ENCODE data around the gene CUX1.

CUX1 gene

GRCh38 chr7:102075553-102076135, 258.2 kb downstream of the CUX1 start:
- DNase-seq (ENCODE audit: low read depth), result no peak

DNA sequence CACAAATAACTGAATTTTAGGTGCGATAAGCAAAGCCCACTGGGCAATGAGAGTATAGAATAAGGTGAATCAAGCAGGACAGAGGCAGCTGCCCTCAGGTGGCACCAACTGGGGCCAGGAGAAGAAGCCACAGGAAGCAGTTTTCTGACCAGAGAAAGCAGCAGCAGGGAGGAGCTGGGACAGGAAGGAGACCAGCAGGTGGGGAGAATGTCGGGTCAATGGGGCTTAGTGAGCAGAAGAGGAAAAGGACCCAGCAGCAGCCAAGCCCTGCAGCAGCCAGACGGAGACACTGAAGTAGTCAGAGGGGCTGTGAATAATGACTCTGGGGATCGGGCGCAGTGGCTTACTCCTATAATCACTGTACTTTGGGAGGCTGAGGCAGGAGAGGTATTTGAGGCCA, 259.7 kb downstream of the CUX1 start:
- DNase-seq (ENCODE audit: low read depth), result no peak

DNA sequence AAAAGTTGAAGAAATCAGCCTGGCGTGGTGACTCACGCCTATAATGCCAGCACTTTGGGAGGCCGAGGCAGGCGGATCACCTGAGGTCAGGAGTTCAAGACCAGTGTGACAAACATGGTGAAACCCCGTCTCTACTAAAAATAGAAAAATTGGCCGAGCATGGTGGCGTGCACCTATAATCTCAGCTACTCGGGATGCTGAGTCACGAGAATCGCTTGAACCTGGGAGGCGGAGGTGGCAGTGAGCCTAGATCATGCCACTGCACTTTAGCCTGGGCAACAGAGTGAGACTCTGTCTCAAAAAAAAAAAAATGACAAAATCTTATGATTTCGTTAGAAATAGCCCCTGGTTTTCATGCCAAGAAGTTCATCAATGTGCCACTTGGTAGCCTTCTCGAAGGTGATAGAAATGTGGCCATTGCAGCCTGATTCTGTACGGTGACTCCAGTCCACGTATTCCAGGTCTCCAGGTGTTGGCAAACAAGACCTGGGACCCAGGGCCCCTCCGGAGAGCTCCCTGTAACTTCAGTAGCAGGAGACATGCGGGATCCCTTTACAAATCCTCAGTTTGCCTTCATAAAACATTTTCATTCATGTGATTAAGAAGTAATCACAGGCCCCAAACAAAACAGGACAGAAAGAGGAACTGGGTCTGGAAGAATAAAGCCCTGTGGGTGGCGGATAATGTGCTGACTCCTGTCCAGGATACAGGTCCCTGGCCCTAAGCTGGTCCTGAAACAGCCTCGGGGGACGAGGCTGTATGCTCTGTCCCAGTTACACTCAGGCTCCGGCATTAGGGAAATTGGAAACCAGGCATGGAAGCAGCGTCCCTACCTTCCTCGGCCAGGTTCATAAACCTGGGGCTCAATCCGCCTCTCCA, 262.0 kb downstream of the CUX1 start:
- DNase-seq (ENCODE audit: low read depth), result no peak

DNA sequence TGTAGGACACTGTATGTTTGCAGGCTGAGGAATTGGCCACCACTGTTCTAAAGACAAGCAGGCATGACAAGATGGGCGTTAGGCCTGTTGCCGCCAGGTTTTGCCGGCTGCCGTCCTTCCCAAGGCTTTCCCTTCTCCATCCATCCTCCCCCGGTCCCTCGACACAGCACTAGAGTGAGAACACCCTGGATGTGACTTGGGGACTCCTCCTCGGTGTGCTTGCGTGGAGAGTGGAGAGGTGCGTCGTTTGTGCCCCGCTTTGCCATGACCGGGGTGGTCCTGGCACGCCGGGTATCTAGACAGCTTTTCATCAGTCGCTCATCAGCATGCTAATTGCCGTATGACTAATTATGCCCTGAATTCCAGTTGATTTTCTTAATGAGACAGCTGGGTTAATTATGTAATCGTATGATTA, 262.6 kb downstream of the CUX1 start:
- no peak for DNase-seq (ENCODE audit: low read depth)

DNA sequence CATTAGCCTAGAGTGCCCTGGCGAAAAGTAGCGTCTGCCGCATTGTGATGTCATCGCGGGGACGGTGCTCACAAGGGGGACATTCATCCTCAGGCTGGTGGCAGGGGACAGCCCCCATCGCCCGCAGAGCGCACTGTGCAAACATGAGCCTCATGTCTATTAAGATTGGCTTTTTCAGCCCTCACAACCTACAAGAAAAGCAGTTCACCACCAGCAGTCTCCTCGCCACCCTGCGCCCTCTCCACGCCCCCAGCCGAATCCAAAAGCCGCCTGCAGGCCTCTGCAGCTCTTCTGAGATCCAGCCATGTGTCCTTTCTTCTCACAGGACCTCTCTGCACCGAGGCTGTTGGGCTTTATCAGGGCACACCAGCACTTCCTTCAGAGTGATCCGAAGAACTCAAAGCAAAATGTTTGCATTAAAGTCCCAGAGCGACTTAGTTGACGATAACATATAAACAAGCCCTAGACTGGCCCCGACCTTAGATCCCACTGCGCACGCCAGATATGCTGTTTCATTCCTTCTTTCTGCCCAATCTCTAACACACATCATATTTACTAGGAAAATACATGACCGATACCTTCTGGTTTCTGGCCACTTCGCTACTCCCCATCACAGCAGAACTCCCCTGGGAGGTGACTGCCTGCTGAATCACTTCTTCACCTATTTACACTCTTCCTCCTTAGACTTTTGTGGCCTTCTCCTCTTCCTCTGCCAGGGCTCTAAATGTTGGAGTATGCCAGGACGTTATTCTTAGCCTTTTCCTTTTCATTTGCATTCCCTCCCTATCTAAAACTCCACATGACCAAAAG, 263.2 kb downstream of the CUX1 start:
- DNase-seq (ENCODE audit: low read depth), result no peak

- no peak for DNase-seq (ENCODE audit: low read depth)
Measured at GRCh38 chr7:102081244-102081627, 263.8 kb downstream of the CUX1 start.

DNA sequence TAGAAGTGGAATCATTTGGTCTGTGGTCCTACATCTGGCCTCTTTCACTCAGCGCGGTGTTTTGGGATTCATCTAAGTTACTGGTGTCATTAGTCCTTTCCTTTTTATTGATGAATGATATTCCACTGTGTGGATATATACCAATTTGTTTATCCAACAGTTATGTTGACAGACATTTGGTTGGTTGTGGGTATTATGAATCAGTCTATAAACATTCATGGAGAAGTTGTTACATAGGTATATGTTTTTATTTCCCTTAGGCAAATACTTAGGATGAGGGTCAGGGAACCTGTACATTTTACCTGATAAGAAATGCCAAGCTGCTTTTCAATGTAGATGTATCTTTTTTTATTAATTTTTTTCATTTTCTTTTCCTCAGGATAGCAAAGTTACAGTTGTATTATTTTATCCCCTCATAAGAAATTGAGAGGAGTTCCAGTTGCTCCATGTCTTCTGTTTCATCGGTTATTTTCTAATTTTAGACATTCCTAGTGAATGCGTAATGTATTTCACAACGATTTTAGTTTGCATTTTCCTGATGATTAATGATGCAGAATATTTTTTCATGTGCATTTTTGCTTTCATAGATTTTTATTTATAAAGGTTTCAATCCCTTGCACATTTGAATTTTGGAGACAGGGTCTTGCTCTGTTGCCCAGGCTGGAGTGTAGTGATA, 265.4 kb downstream of the CUX1 start:
- no peak for DNase-seq (ENCODE audit: low read depth)

GRCh38 chr7:102085218-102085772, 267.9 kb downstream of the CUX1 start:
- DNase-seq (ENCODE audit: low read depth), result no peak

DNA sequence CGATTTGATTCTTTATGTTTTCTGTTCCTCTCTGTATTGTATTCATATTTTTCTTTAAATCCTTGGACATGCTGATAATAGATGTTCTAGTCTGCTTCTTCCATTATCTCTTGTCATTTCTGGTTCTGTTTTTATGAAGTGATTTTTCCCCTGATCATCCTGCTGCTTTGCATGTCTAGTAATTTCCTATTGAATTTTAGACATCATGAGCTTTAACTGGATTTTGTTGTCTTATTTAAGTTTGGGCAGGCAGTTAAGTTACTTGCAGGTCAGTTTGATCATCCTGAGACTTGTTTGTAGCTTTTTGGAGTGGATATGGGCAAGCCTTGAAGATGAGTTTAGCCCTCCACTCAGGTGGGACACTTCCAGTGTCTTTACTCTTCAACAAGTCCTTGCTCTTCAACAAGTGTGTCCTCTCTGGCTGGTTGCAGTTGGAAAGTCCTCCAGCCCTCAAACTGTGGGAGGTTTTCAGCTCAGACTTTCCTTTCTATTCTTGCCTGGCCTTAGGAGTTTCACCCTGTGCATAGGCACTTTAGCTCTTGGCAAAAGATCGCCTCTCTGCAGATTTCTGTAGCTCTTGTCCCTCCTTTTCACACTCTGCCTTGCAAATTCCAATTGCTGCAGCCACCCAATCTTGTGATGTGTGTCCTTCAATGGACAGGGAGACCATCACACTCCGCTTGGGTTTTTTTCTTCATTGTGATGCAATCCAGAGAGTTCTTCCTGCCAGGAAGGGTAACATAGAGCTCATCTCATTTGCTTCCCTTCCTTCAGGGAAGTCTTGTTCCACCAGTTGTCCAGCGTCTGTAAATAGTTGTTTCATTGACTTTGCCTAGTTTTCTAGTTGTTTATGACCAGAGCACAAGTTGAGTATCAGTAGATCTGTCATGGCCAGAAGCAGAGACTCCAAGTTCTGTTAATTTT, 272.0 kb downstream of the CUX1 start:
- no peak for DNase-seq (ENCODE audit: low read depth)

DNA sequence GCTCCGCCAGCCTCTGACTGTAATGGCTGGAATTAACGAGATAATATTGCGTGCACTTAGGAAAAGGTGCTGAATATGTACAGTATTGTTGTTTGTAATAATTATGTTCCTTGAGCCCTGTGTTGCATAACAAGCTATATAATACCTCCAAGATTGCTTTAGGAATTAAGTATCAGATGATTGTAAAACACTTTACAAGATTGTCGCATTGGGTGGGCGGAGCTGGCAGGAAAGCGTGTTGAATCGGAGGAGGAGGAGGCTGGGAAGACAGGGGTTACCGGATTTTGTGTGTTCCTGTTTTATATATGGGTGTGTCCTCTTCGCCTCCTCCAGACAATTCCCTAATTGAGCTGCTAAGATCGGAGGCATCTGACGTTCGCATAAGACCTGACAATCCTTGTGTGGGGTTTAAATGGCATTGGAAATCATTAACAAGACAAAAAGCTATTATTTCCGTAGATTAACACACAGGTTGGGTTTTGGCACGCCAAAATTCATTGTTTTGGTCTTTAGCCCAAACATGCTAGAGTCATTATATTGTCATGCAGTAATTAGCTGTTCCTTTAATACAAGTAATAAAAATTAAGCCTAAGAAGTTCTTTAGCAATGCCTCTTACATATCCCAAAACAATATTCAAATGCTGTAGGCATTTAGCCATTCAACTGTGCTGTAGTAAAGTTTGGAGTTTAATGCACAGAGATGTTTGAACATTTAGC, 276.3 kb downstream of the CUX1 start:
- DNase-seq (ENCODE audit: low read depth), result no peak

- DNase-seq (ENCODE audit: low read depth), result no peak
Measured at GRCh38 chr7:102094316-102094650, 276.9 kb downstream of the CUX1 start.

DNA sequence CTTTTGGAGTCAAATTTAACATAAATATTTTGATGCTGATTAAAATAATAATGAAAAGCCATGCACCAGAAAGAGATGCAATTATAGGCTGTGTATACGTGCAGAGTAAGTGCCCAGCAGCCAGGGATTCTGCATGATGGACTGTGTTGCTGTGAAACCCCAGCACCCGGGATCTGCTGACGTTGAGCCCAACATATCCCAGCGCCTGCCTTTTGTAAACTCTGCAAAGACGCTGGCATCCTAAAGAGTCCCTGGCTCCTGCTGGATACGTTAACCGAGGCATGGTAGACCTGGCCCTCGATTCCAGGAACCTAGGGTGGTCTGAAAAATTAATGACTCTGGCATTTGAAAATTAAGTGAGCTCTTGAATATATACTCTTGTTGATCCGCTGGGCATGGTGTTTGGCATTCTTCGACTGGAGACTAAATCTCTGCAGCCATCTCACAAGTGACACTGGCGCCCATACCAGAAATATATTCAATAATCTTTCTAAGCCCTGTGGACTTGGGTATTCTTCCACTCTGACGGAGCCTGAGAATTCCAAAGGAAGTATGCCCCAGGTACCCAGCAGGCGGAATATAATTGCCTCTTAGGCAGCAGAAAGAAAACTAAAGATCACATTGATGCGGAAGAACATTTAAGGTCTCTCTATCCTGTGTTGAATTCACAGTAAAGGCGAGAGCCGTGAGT, 278.0 kb downstream of the CUX1 start:
- DNase-seq (ENCODE audit: low read depth), result no peak

GRCh38 chr7:102096012-102096332, 278.5 kb downstream of the CUX1 start:
- DNase-seq (ENCODE audit: low read depth), result no peak

- no peak for DNase-seq (ENCODE audit: low read depth)
Measured at GRCh38 chr7:102096706-102097427, 279.4 kb downstream of the CUX1 start.

- no peak for DNase-seq (ENCODE audit: low read depth)
Measured at GRCh38 chr7:102097601-102098161, 280.3 kb downstream of the CUX1 start.

DNA sequence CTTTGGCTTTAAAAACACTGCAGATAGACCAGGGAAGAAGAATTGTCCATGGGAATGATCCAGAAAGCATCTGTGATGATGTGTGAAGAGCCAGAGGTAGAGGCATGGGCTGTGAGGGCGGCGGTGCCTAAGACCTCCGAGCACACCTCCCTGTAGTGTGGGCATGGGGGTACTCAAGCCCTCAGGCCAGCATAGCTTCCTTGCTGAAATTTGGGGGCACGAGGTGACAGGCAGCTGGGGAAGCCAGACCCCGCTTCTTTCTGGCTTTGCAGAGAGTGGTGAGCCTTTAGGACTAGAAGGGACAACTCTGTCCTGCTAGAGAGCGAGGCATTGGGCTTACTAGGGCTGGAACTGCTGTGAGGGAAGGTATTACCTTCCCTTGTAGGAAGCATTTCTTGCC, 281.6 kb downstream of the CUX1 start:
- no peak for DNase-seq (ENCODE audit: low read depth)

DNA sequence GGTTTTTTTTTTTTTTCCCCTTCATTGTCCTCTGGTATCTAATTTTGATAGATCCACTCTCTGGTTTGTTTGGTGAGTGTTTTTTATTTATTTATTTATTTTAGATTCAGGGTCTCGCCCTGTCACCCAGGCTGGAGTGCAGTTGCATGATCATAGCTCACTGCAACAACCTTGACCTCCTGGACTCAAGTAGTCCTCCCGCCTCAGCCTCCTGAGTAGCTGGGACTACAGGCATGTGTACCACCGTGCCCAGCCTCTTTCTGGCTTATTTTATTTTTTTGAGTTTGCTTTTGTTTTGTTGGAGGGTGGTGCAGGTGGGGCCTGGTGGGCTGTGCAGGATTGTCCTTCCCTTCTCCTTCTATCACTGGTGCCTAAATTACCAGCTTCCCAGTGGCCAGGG, 282.0 kb downstream of the CUX1 start:
- DNase-seq (ENCODE audit: low read depth), result no peak

GRCh38 chr7:102101111-102101551, 283.7 kb downstream of the CUX1 start:
- no peak for DNase-seq (ENCODE audit: low read depth)

DNA sequence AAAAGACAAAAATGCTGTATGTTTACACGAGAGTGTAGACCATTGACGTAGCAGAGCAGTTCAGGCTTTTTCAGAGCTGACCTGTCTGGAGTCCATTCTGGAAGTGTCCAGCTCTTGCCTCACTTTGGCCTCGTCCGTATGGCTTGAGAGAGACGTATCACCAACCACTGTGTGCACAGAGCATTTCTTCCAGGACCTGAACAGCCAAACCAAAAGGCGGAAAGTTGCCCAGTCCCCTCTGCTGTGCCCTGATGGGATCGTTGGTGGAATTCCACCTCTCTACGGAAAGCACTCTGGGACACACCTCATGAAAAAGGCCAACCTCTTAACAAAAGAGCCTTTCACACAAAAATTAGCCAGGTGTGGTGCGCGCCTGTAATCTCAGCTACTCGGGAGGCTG, 284.5 kb downstream of the CUX1 start:
- no peak for DNase-seq (ENCODE audit: low read depth)
